Measurements from ENCODE around the gene MGME1.

DNA sequence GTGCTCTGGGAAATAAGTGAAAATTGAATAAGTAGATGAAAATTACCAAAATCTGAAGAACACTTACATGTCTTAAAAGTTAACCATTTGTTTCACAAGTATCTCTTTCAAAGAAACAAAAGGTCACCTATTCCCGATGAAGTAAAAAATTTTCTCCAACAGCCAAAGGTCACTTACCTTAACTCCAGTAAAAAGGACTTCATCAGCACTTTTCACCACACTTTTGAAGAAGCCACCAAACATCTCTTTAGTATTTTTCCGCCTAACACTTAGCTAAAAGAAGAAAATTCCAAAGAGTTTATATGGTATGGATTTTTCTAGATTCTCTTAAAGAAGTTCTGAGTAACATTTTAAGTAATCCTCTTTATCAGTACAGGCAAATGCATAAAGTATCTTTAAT is 17.5 kb upstream of the MGME1 start:
- TF ChIP-seq, protein P1, sequence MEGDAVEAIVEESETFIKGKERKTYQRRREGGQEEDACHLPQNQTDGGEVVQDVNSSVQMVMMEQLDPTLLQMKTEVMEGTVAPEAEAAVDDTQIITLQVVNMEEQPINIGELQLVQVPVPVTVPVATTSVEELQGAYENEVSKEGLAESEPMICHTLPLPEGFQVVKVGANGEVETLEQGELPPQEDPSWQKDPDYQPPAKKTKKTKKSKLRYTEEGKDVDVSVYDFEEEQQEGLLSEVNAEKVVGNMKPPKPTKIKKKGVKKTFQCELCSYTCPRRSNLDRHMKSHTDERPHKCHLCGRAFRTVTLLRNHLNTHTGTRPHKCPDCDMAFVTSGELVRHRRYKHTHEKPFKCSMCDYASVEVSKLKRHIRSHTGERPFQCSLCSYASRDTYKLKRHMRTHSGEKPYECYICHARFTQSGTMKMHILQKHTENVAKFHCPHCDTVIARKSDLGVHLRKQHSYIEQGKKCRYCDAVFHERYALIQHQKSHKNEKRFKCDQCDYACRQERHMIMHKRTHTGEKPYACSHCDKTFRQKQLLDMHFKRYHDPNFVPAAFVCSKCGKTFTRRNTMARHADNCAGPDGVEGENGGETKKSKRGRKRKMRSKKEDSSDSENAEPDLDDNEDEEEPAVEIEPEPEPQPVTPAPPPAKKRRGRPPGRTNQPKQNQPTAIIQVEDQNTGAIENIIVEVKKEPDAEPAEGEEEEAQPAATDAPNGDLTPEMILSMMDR (IDR thresholded peaks at IDR 0.05), result no peak
- no peak for TF ChIP-seq POLR2A (IDR thresholded peaks at IDR 0.05)

Measured in Peyer's patch (tissue), 4 donors.